Muscle of leg (tissue), 11 donors: ENCODE measurements around the gene NLE1. TPM values are rescaled to one million over a fixed set of nuclear protein-coding genes. Genes with fewer than 3 reads are reported as not detected.
A peak's percentile ranks its signal among the peaks of the same experiment; 100 is the strongest.
"Not testable (repeated sequence)": the region's sequence is repeated elsewhere in the genome, so short reads cannot be mapped to it uniquely, and the experiment has no call there.

Experiments
- DNase-seq: peaks from one replicate; pipeline ENCODE4 v3.0.0; 2013
- H3K27ac ChIP-seq: one replicate; pipeline ENCODE4 v1.5.1; 2013; ENCODE audit warnings: mild to moderate bottlenecking, low read length, control low read depth
- H3K27me3 ChIP-seq: one replicate; pipeline ENCODE4 v1.6.1; 2013; ENCODE audit warnings: low read length; ENCODE audit not compliant: control insufficient read depth, insufficient read depth
- H3K36me3 ChIP-seq: one replicate; pipeline ENCODE4 v1.6.1; 2013; ENCODE audit warnings: low read length; ENCODE audit not compliant: control insufficient read depth, insufficient read depth
- H3K4me1 ChIP-seq: one replicate; pipeline ENCODE4 v1.6.1; 2013; ENCODE audit warnings: low read length; ENCODE audit not compliant: control insufficient read depth, insufficient read depth
- H3K4me3 ChIP-seq: one replicate; pipeline ENCODE4 v1.5.1; 2013; ENCODE audit warnings: low read length, control low read depth
- H3K9me3 ChIP-seq: replicated peaks from 2 replicates; pipeline ENCODE4 v1.6.1; 2013; ENCODE audit warnings: low read depth, low read length; ENCODE audit not compliant: control insufficient read depth
- WGBS: methylation state at CpG from one replicate; pipeline ENCODE4 v1.1.5; 2013; ENCODE audit warnings: missing lambda C conversion rate; ENCODE audit not compliant: insufficient coverage; 5-methylcytosine and 5-hydroxymethylcytosine counted together
- polyA plus RNA-seq, 8 donors: library from polyadenylated mRNA; unstranded; fragments of 120-200 nt; gene quantifications; one replicate each; pipeline versions ENCODE4 v1.2.1 to v1.2.3, GENCODE V29; 2013; ENCODE audit warnings: inconsistent platforms in 1 of 8, low replicate concordance in 1 of 8; ENCODE audit not compliant: insufficient read length in 8 of 8, insufficient read depth in 1 of 8
- total RNA-seq: library from RNA; stranded (reverse); fragments of 120-200 nt; gene quantifications from one replicate; pipeline ENCODE4 v1.2.4, GENCODE V29; 2013

Gene NLE1
- total and polyA plus RNA-seq, 9 donors: 13.8 to 18.9 (median 16.6) TPM

- Histone ChIP-seq H3K4me3 (no peak overlapping the region), H3K4me1 (no peaks in the 10 kb centered on the region), H3K27ac (no peak overlapping the region), H3K9me3 (no peaks in the 10 kb centered on the region), H3K36me3 (peaks cover 31% of the 10 kb centered on the region), H3K27me3 (no peaks in the 10 kb centered on the region)
- DNase-seq: no peak
- 37% methylated on average over 2 of the region's 8 CpGs for WGBS
Observed at GRCh38 chr17:35176897-35177296, 34.8 kb upstream of the NLE1 start.

GRCh38 chr17:35175638-35176415 lies 33.7 kb upstream of the NLE1 start:
- Histone ChIP-seq H3K27ac (no peak overlapping the region), H3K36me3 (peaks cover 31% of the 10 kb centered on the region), H3K4me1 (no peaks in the 10 kb centered on the region), H3K4me3 (no peak overlapping the region), H3K27me3 (no peaks in the 10 kb centered on the region), H3K9me3 (no peaks in the 10 kb centered on the region)
- no peak for DNase-seq
- 75% methylated on average over 5 of the region's 9 CpGs for WGBS

- Histone ChIP-seq H3K27ac (no peak overlapping the region), H3K4me3 (no peak overlapping the region), H3K27me3 (no peaks in the 10 kb centered on the region), H3K36me3 (peaks cover 36% of the 10 kb centered on the region), H3K4me1 (no peaks in the 10 kb centered on the region), H3K9me3 (no peaks in the 10 kb centered on the region)
- 75% methylated on average over 2 of the region's 2 CpGs for WGBS
- no peak for DNase-seq
Observed at GRCh38 chr17:35174835-35175334, 32.8 kb upstream of the NLE1 start.

GRCh38 chr17:35172321-35172720 lies 30.2 kb upstream of the NLE1 start:
- not testable (repeated sequence) for H3K27ac ChIP-seq
- H3K36me3 ChIP-seq: peaks cover 39% of the 10 kb centered on the region

GRCh38 chr17:35171834-35172233 lies 29.7 kb upstream of the NLE1 start:
- no CpG with 5 or more reads among the region's 2 CpGs for WGBS
- H3K9me3 ChIP-seq: no peaks in the 10 kb centered on the region
- no peaks in the 10 kb centered on the region for H3K4me1 ChIP-seq
- DNase-seq: no peak
- H3K36me3 ChIP-seq: peaks cover 37% of the 10 kb centered on the region
- no peak overlapping the region for H3K4me3 ChIP-seq
- H3K27ac ChIP-seq: no peak overlapping the region
- no peaks in the 10 kb centered on the region for H3K27me3 ChIP-seq

More at GRCh38 chr17:35172321-35172720, 30.2 kb upstream of the NLE1 start:
- H3K27me3 ChIP-seq, H3K4me1 ChIP-seq, H3K4me3 ChIP-seq, H3K9me3 ChIP-seq, DNase-seq: not testable (repeated sequence)
- 78% methylated on average over 2 of the region's 3 CpGs for WGBS

GRCh38 chr17:35170968-35171771 lies 29.1 kb upstream of the NLE1 start:
- DNase-seq: peak; percentile 14
- no peak overlapping the region for H3K4me3 ChIP-seq
- H3K27me3 ChIP-seq: no peaks in the 10 kb centered on the region
- H3K4me1 ChIP-seq: no peaks in the 10 kb centered on the region
- no peaks in the 10 kb centered on the region for H3K9me3 ChIP-seq
- H3K27ac ChIP-seq: no peak overlapping the region
- WGBS: 82% methylated on average over 10 of the region's 18 CpGs
- H3K36me3 ChIP-seq: peaks cover 40% of the 10 kb centered on the region

GRCh38 chr17:35169835-35170363 lies 27.8 kb upstream of the NLE1 start:
- no peak overlapping the region for H3K4me3 ChIP-seq
- H3K27ac ChIP-seq: no peak overlapping the region
- H3K9me3 ChIP-seq: no peaks in the 10 kb centered on the region
- H3K36me3 ChIP-seq: peaks cover 31% of the 10 kb centered on the region
- no peaks in the 10 kb centered on the region for H3K4me1 ChIP-seq
- no peak for DNase-seq
- H3K27me3 ChIP-seq: no peaks in the 10 kb centered on the region
- 89% methylated on average over 9 of the region's 17 CpGs for WGBS

- H3K27ac ChIP-seq: no peak overlapping the region
- H3K36me3 ChIP-seq: peaks cover 34% of the 10 kb centered on the region
- WGBS: 86% methylated on average over 1 of the region's 1 CpG
- no peaks in the 10 kb centered on the region for H3K27me3 ChIP-seq
- H3K4me1 ChIP-seq: no peaks in the 10 kb centered on the region
- H3K4me3 ChIP-seq: no peak overlapping the region
- H3K9me3 ChIP-seq: no peaks in the 10 kb centered on the region
- no peak for DNase-seq
Observed at GRCh38 chr17:35167666-35168065, 25.6 kb upstream of the NLE1 start.

GRCh38 chr17:35167046-35167445 lies 24.9 kb upstream of the NLE1 start:
- WGBS: 60% methylated on average over 2 of the region's 3 CpGs
- Histone ChIP-seq H3K27ac (no peak overlapping the region), H3K4me3 (no peak overlapping the region), H3K27me3 (no peaks in the 10 kb centered on the region), H3K36me3 (peaks cover 30% of the 10 kb centered on the region), H3K9me3 (no peaks in the 10 kb centered on the region), H3K4me1 (no peaks in the 10 kb centered on the region)
- DNase-seq: peak; percentile 6

- WGBS: 53% methylated on average over 5 of the region's 5 CpGs
- Histone ChIP-seq H3K27ac (no peak overlapping the region), H3K9me3 (no peaks in the 10 kb centered on the region), H3K4me1 (no peaks in the 10 kb centered on the region), H3K36me3 (peaks cover 30% of the 10 kb centered on the region), H3K4me3 (no peak overlapping the region), H3K27me3 (no peaks in the 10 kb centered on the region)
- DNase-seq: no peak
Observed at GRCh38 chr17:35166526-35166925, 24.4 kb upstream of the NLE1 start.
